GM21529 (cell line): Measurements from ENCODE around the gene AADACL4.
"Not testable (repeated sequence)": the region's sequence is repeated elsewhere in the genome, so short reads cannot be mapped to it uniquely, and the experiment has no call there.

ENCODE experiments used
- ATAC-seq: cut with Tn5 transposase; IDR thresholded peaks from one replicate; pipeline ENCODE4 v1.9.1; 2021; ENCODE audit not compliant: unreplicated experiment

AADACL4 gene

DNA sequence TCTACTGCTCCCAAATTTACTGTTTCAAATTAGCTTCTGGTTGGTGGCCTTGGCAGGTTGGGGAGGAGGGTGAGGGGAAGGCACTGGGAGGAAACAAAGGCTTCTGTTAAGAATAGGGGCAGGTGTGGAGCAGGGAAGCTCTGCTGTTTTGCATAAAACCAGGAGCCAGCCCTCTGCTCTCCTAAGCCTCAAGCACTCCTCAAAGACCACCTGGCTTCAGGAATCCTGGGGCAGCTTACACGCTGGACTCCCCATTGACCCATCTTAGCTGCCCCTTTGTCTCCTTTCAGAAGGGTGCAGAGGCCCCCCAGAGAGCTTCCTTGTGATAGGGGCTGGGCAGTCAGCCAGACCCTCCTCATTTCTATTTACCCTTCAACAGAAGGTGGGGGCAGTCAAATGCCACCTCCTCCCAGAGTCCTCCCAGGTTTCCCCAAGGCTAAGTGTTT, 14.4 kb upstream of the AADACL4 start:
- no peak for ATAC-seq

GRCh38 chr1:12629985-12630760, 13.7 kb upstream of the AADACL4 start:
- no peak for ATAC-seq

GRCh38 chr1:12630946-12631530, 12.8 kb upstream of the AADACL4 start:
- no peak for ATAC-seq

DNA sequence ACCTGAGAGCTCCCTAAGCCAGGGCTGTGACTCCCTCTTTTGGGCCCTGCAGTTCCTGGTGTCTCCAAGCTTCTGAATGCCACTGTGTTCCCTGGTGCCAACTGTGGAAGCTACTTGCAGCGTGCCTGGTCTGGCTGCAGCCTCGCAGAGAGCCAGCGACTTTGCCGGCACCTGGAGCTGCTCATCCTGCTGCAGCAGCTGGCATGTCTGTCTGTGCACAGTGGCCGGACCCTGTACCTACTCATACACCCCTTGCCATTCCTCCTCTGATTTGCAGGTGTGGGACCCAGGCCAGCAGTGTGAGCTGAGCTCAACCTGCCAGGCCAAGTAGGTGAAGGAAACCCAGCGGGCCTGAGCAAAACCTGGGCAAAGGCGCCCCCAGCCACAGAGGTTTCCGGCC, 12.3 kb upstream of the AADACL4 start:
- no peak for ATAC-seq

- no peak for ATAC-seq
Observed at GRCh38 chr1:12634156-12634555, 9.7 kb upstream of the AADACL4 start.

DNA sequence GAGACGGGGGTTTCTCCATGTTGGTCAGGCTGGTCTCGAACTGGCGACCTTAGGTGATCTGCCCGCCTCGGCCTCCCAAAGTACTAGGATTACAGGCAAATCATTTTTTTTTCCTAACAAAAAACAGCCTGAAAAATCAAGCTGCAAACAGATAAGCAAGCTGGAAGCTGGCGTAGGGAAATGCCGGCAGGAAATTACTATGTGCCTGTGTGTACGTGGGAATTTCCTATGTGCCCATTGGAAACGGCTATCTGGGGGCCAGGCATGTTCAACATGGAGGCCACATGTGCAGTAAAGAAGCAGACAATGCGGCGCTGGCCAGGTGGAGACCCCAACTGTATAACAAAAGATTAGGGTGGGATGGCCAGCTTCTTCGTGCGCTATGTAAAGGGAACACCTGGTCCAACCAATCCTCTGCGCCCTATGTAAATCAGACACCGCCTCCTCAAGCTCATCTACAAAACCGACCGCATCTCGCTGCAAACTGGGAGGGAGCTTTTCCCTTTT, 9.1 kb upstream of the AADACL4 start:
- ATAC-seq = no peak

DNA sequence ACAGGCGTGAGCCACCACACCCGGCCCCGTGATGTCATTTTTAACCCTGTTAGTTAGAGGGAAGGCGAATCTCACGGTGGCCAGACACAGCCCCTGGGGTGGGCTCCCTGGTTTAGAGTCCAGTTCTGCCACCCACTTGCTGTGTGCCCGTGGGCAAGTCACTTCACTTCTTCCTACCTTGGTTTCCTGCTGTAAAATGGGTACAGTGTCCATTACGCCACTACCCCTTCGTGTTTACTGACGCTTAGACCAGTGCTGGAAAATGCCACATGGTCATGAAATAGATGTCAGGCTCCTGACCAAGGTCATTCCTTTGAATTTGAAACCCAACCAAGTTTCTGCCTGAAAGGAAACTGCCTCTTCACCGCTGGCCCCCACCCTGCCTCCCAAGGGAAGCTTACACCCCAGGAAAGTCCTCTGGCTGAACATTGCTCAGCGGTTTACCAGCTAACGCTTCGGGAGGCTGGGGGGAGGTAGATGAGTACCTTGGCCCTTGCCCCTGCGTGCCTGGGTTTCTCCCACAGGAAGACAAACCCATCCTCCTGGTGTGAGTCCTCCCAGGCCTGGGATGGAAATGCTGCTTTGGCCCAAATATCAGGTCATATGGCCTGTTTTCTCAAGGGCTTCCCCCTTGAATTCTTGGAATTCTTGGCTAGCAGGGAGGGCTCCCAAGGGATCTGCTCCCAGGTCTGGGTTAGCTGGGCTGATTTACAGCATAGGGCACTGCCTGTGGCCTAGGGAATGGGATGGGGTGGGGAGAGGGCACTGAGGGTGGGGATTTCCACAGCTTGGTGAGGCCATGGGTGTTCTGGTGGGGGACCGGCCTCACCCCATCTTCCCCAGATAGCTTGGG, 7.6 kb upstream of the AADACL4 start:
- ATAC-seq = no peak

DNA sequence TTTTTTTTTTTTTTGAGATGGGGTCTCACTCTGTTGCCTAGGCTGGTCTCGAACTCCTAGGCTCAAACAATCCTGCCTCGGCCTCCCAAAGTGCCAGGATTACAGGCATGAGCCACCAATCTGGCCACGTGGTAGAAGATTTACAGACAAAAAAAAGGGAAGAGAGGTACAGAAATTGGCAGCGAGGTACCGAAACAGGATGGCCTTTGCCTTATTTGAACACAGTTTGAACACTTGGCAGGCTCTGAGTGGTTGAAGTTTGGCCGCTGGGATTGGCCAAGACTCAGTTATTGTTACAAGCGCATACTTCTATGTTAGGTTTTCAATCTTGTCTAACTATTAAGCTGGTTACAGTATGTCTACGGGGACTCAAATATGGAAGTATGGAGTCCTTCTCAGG, 6.2 kb upstream of the AADACL4 start:
- no peak for ATAC-seq

DNA sequence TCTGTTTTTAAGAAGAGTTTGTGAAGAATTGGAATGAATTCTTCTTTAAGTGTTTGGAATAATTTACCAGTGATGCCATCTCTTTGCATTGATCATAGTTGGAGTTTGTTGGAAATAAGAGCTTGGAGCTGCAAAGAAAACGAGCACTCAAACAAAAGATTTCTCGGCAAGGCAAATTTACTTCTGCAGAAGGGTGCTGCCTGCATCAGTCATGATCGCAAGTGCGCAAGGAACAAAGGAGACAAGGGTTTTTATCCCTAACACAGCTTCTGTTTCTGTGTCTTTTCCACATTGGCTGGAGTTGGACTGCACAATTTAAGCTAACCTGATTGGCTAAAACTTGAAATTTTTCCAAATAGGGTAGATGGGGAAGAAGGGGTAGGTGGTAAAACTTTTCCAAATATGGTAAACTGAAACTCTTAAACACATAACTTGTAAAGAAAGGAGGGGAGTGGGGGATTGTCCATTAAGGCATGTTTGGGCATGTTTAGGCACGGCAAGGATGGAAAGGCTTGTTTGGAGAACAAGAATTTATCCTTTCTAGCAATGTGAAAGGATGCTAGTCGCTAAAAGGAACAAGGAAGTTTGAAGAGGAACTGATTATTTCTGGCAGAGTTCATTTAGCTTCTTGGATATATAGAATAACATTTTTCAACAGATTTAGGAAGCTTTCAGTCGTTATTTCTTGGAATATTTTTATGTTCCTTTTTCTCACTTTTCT, 3.5 kb upstream of the AADACL4 start:
- no peak for ATAC-seq

GRCh38 chr1:12640958-12641272, 3.0 kb upstream of the AADACL4 start:
- ATAC-seq = no peak

- no peak for ATAC-seq
Observed at GRCh38 chr1:12643079-12643478, 806 bp upstream of the AADACL4 start.

DNA sequence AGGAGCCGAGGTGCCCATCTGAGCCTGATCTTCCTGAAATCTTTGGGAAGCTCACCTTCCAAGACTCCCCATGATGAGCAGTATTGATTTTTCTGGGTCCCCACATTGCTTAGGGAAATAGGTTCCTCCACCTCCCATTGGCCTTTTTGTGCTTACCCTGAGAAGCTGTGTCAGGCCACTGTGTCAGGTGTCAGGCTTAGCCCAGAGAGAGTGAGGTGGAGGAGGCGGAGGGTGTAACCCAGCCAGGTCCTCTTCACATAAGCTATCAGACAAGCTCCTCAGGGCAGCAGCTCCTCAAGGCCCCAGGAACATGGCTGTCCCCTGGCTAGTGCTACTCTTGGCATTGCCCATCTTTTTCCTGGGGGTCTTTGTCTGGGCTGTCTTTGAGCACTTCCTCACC, 352 bp downstream of the AADACL4 start:
- ATAC-seq = no peak

DNA sequence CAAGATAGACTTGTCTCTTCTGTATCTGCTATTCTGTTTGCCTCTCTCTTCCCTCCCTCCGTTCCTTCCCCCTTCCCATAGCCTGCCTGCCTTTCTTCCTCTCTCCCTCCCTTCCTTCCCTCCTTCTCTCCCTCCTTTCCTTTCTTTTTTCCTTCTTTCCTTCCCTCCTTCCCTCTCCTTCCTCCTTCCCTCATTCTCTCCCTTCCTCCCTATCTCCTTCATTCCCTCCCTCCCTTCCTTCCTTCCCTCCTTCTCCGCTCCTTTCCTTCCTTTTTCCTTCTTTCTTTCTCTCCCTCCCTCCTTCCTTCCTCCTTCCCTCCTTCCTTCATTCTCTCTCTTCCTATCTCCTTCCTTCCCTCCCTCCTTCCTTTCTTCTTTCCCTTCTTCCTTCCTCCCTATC, 944 bp downstream of the AADACL4 start:
- no peak for ATAC-seq

- not testable (repeated sequence) for ATAC-seq
Observed at GRCh38 chr1:12645401-12645800, 1.5 kb downstream of the AADACL4 start.

GRCh38 chr1:12648741-12649140, 4.9 kb downstream of the AADACL4 start:
- ATAC-seq = no peak

GRCh38 chr1:12649971-12650421, 6.1 kb downstream of the AADACL4 start:
- ATAC-seq = no peak

DNA sequence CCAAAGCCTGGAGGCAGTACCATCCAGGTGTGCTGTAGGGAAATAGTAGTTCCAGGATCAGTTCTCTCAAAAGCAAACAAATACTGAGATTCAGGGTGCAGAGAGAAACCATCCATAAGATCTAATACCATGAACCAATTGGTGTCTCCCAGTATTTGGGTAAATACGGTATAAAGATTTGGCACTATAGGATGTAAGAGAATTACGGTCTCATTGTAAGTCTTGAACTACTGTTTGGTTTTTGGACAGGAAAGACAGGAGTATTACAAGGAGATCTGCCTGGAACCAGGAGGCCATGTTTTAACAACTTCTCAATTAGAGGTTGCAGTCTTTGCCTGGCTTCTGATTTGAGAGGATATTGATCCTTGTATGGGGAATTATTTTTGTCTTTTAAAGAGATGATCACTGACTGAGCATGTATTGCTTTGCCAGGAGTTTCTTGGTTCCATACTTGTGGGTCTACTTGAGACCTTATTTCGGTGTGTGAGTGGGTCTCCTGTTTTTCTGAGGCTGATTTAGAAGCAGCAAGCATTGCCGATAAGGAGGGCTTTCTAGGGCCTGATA, 10.2 kb downstream of the AADACL4 start:
- no peak for ATAC-seq

DNA sequence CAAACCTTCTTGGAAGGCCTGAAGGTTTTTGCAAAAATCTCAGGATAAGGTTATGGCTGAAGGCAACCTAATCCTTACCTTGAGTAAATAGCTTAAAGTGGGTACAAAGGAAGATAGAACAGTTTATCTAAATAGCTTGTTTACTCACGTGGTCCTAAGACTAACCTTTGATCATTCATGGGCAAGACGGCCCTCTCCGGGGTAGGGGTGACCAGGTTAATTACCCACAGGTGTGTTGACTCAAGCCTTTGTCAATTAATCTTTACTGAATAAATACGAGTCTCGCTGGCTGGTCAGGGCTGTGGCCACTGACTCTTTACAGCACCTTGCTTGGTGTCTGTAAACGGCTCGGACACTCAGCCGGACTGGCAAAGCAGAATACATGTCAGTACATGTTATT, 10.8 kb downstream of the AADACL4 start:
- no peak for ATAC-seq

- ATAC-seq = no peak
Observed at GRCh38 chr1:12656575-12656974, 12.7 kb downstream of the AADACL4 start.

DNA sequence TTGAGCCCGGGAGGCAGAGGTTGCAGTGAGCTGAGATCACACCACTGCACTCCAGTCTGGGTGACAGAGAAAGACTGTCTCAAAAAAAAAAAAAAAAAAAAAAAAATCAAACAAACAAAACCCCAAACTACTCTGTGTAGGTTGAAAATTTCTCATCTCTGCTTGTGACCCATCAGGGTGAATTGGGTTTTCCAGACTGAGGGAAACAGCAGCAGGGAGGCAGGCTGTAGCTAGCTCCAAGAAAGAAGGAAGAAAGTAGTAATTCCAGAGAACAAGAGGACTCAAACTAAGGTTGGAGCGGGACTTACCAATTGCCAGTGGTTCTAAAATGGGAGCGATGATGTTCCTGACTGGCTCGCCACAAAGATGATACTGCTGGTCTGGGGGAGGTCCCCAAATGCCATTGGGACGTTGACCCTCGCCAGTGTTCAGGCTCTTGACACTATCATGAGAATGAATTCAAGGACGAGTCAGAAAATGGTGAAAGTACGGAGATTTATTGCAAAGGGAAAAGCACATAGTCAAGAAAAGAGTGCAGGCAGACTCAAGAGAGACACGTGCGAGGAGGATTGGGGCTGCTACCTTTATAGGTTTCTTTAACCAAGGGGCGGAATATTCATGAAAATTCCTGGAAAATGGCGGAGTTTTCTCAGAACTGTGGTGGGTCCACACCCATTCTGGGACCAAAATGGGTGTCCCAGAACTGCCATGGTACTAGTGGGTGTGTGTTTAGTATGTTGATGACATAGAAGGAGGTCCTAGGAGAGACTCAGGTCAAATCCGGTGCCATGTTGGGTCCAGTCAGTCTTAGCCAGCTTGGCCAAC, 13.4 kb downstream of the AADACL4 start:
- no peak for ATAC-seq
